HG03103 (cell line): ENCODE results near the gene ACVR1B.
A peak's percentile ranks its signal among the peaks of the same experiment; 100 is the strongest.

Experiments
- ATAC-seq: cut with Tn5 transposase; IDR thresholded peaks from one replicate; pipeline ENCODE4 v1.9.1; 2021; ENCODE audit warnings: low read depth; ENCODE audit not compliant: unreplicated experiment

ACVR1B gene

DNA sequence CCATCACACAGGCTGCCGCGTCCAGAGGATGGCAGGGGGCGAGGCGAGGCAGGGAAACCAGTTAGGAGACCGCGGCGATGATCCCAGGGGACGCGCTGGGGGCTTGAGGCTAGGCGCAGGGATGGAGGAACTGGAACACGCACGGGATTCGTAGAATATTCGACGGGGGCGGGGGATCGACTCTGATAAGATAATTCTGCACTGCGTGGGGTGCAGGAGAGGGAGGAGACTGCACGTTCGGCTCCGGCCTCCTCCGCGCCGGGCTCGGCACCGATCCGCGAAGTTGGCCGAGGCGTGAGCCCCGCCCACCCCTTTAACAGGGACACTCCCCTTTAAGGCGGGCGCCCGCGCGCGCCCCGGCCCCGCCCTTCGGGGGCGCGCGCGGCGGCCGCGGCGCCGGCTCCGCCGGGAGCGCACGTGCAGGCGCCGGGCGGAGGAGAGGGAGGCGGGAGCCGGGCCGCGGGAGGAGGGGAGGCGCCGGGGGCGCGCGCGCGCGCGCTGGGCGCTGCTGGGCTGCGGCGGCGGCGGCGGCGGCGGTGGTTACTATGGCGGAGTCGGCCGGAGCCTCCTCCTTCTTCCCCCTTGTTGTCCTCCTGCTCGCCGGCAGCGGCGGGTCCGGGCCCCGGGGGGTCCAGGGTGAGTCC, at the start of gene ACVR1B:
TSS of gene ACVR1B (plus strand) at position 501 of the 644 bp plus-strand sequence. CDS start at position 546, 45 bp downstream.
- peak; percentile 63 for ATAC-seq

DNA sequence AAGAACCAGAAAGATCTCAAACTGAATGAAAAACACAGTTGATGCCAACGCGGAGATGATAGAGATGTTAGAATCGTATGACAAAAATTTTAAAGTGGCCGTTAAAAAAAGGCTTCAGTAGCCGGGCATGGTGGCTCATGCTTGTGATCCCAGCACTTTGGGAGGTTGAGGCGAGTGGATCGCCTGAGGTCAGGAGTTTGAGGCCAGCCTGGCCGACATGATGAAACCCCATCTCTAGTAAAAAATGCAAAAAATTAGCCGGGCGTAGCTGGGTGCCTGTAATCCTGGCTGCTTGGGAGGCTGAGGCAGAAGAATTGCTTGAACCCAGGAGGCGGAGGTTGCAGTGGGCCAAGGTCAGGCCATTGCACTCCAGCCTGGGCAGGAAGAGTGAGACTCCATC, 49.6 kb upstream of the ACVR1B start:
- ATAC-seq = no peak

DNA sequence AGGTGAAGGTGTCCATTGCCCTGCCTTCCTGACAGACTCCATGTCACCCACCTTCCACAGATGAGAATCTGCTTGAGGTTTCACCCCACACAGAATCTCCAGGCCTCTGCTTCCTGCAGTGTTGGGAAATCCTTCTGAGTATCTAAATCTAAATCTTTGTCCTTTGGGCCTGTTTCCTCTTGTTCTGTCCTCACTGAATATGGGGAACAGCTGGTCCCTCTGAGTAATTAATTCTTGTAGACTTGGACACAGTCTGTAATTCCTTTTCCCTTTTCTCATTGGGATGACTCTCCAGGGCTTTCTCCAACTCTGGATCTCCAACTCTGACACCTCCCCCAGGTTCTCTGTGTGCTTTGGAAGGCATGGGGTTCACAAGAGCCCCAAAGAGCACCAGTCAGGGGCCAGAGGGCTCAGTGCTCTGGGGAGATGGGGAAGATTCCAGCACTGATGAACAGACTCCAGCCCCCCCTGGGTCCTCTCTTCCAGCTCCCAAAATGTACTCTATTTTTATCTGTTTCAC, 46.5 kb upstream of the ACVR1B start:
- no peak for ATAC-seq

DNA sequence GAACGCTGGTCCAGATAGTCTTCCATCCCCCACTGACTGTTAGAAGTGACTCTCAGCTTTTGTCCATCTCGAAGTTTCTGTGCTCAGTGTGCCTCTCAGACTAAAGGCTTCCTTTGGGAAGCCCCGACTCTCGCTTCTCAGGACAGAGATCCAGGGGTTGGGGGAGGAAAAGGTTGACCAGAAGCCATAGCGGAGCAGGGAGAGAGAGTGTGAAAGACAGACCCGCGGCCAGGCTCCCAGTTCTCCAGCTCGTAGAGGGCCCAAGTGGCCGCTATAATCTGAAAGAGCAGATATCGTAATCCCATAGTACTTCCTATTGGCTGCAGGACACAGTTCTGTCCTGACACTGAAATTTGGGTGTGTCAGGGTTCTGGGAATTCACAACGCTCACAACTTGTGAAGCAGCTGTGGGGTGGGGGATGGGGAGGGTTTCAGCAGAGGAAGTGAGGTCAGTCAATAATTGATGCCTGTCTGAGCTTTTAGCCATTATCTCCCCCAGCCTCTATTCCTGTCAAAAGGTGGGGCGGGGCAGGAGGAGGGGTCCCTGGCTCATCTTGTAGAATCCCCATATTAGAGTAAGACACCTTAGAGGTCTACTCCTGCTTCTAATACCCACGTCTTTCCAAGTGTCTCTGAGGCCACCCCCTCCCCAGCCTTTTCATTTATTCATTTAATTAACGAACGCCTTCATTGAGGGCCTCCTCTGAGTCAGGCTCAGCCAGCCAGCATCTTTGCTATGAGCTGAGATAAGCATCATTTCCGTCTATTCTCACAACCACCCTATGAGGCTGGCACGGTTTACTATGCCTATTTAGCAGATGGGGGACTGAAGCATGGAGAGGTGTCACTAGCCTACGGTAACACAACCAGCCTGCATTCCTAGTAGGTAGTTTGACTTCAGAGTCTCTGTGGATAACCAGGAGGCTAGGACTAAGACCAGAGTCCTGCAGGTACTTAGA, 45.7 kb upstream of the ACVR1B start:
- no peak for ATAC-seq

DNA sequence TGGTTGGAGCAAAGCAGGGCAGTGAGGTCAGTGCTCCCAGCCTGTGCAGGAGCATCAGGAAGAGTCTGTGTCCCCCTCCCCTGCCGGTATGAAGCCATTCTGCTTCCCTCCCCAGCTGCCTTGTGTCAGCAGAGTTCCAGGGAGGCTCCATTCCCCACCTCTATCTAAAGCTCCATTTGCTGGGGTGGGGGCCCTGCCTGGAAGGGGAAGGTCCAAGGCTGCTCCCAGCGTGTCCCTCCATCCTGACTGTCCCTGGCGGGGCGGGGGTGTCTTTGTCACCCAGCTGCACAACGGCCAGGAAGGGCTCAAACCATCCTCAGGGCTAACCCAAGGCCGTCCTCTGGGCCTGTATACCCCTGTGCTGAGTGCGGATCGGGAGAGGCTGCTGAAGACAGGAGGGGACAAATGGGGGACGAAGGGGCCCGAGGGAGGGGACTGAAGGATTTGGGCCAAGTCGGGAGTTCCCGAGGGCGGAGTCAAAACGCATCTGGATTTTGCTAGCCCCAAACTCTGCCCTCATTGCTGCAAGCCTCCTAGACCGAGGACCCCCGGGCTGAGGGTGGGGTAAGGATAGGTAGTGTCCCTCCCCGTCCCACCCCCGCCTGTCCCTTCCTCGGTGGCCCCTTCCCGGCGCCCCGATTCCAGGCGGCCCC, 44.9 kb upstream of the ACVR1B start:
- ATAC-seq = no peak

DNA sequence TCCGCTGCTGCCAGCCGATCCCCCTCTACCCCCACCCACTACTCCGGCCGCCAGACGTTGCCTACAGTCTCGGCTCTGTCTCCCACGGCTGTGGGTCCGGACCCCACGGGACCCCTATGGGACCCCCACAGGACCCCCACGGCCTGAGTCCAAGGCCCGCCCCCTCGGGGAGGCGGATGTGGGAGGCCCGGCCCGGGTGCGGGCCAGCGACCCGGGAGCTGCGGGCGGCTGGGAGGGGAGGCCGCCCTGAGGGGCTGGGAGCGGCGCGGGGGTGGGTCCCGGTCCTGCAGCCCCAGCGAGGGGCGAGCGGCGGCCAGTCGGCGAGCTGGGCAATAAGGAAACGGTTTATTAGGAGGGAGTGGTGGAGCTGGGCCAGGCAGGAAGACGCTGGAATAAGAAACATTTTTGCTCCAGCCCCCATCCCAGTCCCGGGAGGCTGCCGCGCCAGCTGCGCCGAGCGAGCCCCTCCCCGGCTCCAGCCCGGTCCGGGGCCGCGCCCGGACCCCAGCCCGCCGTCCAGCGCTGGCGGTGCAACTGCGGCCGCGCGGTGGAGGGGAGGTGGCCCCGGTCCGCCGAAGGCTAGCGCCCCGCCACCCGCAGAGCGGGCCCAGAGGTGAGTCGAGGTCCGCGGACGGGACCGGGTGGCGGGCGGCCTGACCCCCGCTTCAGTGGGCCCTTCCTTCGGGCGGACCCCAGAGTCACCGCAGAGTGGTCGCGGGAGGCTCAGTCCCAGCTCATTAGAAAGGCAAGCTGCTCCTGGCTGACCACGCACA, 44.2 kb upstream of the ACVR1B start, which contains the start of gene ACVRL1:
TSS of gene ACVRL1 (plus strand) at position 422 of the 773 bp plus-strand sequence. CDS start 4,971 bp downstream, outside the sequence.
- no peak for ATAC-seq

DNA sequence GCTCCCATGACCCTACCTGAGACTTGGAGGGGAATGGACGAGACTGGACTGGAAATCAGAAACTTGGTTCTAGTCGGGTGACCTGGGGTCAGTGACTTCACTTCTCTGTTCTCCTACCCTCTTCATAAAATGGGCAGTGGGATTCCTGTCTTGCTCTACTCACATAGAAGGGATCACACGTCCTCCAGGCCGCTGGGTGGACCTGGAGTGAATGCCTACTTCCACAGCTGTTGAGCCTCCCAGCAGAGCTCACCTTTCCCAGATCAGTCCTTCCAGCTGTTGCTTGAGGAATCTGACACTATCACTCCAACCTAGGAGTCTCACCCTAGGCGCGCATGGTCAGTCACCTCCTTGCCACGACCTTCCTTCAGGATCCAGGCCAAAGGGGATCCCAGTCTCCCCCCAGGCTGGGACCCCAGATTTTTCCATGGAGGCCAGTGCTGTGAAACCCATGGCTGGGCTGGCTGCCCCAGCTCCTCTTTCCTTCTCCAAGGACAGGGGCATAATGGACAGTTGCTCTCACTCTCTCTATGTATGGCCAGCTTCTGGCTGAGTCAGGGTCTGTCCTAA, 43.6 kb upstream of the ACVR1B start:
- ATAC-seq = no peak

GRCh38 chr12:51908876-51909592, 42.5 kb upstream of the ACVR1B start:
- no peak for ATAC-seq

- no peak for ATAC-seq
Measured at GRCh38 chr12:51910168-51910567, 41.3 kb upstream of the ACVR1B start.

DNA sequence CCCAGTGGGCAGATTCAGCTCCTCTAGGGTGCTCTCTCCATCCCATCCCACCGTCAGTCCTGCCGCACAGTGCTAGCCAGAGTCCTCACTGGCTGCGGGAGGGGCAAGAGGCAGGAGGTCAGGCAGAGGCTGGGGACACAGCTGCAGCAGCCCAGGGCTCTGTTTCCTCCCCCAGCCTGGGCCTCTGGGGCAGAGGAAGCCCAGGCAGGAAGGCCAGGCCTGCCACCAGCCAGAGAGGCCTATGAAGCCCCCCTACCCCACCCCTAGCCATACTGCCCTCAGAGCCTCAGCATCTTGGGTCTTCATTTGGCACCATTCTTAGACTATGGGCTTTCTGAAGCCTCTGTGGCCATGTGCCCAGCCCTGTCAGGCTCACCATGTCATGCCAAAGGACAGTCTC, 40.8 kb upstream of the ACVR1B start:
- ATAC-seq = no peak

GRCh38 chr12:51911307-51911706, 40.2 kb upstream of the ACVR1B start:
- no peak for ATAC-seq

DNA sequence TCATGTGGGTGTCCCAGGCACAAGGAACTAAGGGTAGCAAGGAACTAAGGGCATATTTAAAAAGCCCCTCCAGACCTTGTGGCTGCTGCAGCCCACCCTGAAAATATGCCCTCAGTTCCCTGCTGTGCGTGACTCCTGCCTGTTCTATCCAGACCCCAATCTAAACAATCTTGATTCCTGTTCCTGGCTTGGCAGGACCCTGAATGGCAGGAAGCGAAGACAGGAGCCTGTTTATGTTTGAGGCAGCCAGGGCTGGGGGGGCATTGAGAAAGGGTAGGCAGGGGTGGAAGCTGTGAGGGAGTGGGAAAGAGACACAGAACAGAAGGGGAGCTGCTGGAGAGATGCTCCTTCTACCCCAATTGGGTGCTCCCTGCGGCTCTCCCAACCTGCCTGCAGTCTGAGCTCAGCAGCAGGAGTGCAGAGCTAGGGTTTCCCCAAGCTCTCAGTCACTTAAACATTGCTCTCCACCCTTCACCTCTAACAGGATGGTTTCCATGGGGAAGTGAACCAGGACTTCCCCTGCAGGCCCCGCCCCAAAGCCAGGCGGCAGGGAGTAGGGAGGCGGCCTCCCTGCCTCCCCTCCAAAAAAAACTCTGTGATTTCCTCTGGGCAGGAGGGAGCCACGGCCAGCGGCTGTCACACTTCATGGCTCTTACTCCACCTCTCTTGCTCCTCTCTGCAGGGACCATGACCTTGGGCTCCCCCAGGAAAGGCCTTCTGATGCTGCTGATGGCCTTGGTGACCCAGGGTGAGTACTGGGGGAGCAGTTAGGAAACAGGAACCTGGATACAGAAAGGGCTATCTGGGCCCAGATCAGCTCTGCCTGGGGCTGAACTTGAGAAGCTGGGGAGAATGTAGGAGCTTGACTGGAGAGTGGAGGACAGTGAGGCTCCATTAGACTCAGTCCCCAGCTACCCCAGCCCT, 39.4 kb upstream of the ACVR1B start:
- ATAC-seq = no peak

DNA sequence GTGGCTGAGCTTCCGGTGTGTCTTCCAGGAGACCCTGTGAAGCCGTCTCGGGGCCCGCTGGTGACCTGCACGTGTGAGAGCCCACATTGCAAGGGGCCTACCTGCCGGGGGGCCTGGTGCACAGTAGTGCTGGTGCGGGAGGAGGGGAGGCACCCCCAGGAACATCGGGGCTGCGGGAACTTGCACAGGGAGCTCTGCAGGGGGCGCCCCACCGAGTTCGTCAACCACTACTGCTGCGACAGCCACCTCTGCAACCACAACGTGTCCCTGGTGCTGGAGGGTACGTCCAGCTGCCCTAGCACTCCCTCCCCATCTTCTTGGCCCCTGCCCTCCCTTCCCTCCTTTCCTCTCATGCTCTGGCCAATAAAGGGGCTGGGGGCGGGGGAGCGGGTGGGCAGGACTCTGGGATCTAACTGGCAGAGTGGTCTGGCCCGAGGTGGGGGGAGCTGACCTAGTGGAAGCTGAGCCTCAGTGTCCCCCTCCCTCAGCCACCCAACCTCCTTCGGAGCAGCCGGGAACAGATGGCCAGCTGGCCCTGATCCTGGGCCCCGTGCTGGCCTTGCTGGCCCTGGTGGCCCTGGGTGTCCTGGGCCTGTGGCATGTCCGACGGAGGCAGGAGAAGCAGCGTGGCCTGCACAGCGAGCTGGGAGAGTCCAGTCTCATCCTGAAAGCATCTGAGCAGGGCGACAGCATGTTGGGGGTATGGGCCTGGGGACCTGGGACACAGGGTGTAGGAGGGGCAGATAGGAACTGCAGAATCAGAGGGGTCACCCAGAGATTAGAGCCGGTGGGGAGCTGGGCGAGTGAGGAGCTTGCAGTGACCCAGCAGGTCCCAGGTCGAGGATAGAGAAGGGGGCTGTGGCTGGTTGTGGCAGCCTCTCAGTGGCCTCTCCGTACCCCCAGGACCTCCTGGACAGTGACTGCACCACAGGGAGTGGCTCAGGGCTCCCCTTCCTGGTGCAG, 38.1 kb upstream of the ACVR1B start:
- ATAC-seq = no peak

- ATAC-seq = no peak
Measured at GRCh38 chr12:51914034-51914923, 37.2 kb upstream of the ACVR1B start.

- ATAC-seq = no peak
Measured at GRCh38 chr12:51915003-51915625, 36.4 kb upstream of the ACVR1B start.

DNA sequence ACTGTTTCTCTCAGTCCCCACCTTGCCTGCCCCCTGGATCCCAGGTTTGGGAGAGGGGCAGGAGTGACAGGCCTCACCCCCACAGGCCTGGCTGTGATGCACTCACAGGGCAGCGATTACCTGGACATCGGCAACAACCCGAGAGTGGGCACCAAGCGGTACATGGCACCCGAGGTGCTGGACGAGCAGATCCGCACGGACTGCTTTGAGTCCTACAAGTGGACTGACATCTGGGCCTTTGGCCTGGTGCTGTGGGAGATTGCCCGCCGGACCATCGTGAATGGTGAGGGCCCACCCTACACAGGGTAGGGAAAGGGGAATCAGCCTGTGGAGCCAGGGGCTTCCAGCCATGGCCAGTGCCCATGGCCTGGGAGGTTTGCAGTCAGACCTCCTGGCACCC, 35.5 kb upstream of the ACVR1B start:
- ATAC-seq = no peak
